H1 (cell line): ENCODE data around the gene CADPS. TPM values are rescaled to one million over a fixed set of nuclear protein-coding genes. Genes with fewer than 3 reads are reported as not detected.

ENCODE experiments used
- BCL11A ChIP-seq, 2 experiments: IDR thresholded peaks; one replicate each; pipeline ENCODE4 v1.6.1; 2011; ENCODE audit warnings: low read depth in 2 of 2, low read length in 2 of 2, mild to moderate bottlenecking in 2 of 2
- GTF2F1 ChIP-seq: IDR thresholded peaks from 2 replicates; pipeline ENCODE4 v1.6.1; 2012; ENCODE audit warnings: low read depth, low read length, improper control_type of control experiment, borderline replicate concordance
- RXRA ChIP-seq: IDR thresholded peaks from 2 replicates; pipeline ENCODE4 v1.6.1; 2011; ENCODE audit warnings: low read depth, mild to moderate bottlenecking, low read length, moderate library complexity; ENCODE audit not compliant: insufficient read depth
- TCF12 ChIP-seq: IDR thresholded peaks from 2 replicates; pipeline ENCODE4 v1.6.1; 2011; ENCODE audit warnings: low read depth, mild to moderate bottlenecking, low read length
- polyA plus RNA-seq, 7 experiments: library from polyadenylated mRNA; depleted of rRNA in 3 of 7; stranded (reverse) in 5 of 7; unstranded in 2 of 7; fragments of >200 nt in 5 of 7; fragments of 200-250 nt in 2 of 7; gene quantifications; 1 replicate in 5 of 7; 2 replicates in 1 of 7; 4 replicates in 1 of 7; pipeline versions ENCODE4 v1.2.1 to v1.2.3, GENCODE V29; 2011 to 2013; ENCODE audit warnings: missing spikeins in 2 of 7, mixed read lengths in 2 of 7
- total RNA-seq: library from RNA; stranded (reverse); fragmentation: NEBNext Ultra II Directional; extraction: Animal tissue kit (Norgen Biotek cat#: 25700); gene quantifications from 2 replicates; pipeline ENCODE4 v1.2.1, GENCODE V29; 2021

The CADPS gene
- total and polyA plus RNA-seq, 2 of the 8 experiments (the other 6 are each of a cell fraction or from before 2014, with no cell fraction given) = 7.1 to 10.2 TPM

GRCh38 chr3:62892951-62893350, 17.7 kb upstream of the CADPS start (continued):
- no peak for TF ChIP-seq RXRA
- no peak for TF ChIP-seq GTF2F1
- no peak for TF ChIP-seq TCF12
- no peak for TF ChIP-seq BCL11A (IDR thresholded peaks at IDR 0.05; ENCODE audit: low read depth in 2 of 2, low read length in 2 of 2)
